GM21576 (cell line): ENCODE measurements around the gene CRYGC.
A peak's percentile ranks its signal among the peaks of the same experiment; 100 is the strongest.

Experiments used
- ATAC-seq: cut with Tn5 transposase; IDR thresholded peaks from one replicate; pipeline ENCODE4 v1.9.1; 2021; ENCODE audit warnings: mild to moderate bottlenecking, moderate library complexity; ENCODE audit not compliant: unreplicated experiment

CRYGC gene

GRCh38 chr2:208129744-208130711 lies at the start of gene CRYGC:
CRYGC (minus strand) TSS chr2:208129828; CDS start chr2:208129792, 36 bp downstream.
- ATAC-seq = no peak

DNA sequence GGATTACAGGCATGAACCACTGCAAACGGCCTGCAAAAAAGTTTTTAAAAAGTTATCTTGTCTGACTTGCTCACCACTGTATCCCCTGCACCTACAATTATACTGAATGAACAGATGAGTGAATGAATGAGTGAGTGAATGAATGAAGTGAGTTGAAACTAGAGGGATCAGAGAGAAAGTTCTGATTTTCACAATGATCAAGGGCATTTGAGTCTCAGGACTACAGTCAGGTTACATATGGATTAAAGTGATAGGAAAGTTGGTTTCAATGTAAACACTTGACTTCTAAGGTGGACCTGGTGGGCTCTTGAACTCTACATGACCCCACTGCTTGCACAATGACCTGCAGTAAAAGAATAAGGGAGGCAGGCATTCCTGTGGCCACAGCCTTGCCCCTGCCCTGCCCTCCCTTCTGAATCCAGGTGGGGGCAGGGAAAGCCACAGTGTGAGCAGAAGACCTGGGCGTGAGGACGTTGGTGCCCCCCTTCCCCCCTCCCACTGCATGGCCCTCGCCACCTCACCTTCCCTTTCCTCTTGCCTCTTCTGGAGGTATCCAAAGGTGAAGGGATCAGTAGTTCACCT lies 49.5 kb upstream of the CRYGC start:
- ATAC-seq = no peak

GRCh38 chr2:208175840-208176153 lies 46.2 kb upstream of the CRYGC start:
- ATAC-seq = no peak

- ATAC-seq = peak; percentile 98
Measured at GRCh38 chr2:208175069-208175839, 45.6 kb upstream of the CRYGC start.

- ATAC-seq = no peak
Measured at GRCh38 chr2:208174144-208174543, 44.5 kb upstream of the CRYGC start.

GRCh38 chr2:208172125-208172524 lies 42.5 kb upstream of the CRYGC start:
- ATAC-seq = no peak

DNA sequence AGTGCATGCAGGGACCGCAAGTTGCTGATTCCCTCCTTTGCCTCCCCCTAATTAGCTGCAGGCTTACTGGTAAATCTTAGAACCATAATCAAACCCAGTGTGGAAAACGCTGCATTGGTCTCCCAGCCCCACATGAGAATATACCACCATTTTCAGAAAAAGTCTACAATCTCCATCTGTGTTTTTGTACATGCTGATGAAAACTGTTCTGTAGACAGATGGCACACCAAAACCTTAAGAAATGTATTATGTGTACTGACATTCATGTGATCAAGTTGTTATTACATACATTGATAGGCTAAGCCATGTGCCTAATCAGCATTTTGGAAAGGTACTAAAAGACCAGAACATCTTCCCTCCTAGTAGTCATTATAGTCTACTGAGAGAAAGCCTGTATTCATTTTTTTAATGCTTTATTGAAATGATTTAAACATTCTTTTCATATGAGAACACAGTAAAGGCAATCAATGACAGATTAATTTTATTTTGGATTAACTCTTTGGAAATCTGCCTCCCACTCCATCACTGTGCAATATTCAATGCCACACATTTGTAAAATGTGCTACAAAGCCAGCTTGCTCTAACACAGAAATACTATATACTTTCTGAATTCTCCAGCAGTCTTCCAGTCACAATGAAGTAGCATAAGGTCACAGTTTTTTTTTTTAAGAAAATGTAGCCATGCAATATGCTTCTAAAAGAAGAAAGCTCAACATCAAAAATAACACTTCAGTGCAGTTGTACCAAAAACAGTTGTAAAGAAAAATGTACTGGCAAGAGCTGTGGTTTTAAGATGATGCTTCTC lies 35.5 kb upstream of the CRYGC start:
- ATAC-seq = no peak

DNA sequence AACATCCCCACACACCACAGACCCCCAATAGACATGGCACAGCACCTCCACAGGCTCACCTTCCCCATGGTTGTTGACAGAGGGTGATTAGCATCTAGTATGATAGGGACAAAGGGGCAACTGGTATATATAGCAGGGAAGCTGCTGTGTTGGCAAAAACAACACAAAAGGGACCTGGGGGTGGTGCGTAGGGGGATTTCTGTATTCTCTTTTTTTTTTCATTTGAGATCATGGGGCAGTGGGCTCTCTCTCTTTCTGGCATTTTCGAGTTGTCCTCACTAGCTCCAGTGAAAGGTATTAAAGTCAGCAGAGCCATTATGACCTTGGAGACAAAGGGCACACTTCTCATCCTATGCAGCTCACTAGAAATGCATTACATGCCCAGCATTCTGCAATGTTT lies 33.9 kb upstream of the CRYGC start, which contains the start of gene CRYGA:
TSS of gene CRYGA (minus strand) at position 101 of the 400 bp plus-strand sequence. CDS start at position 68, 33 bp downstream.
- ATAC-seq = no peak

GRCh38 chr2:208156439-208156838 lies 26.8 kb upstream of the CRYGC start:
- ATAC-seq = no peak

GRCh38 chr2:208153156-208153555 lies 23.5 kb upstream of the CRYGC start:
- no peak for ATAC-seq

DNA sequence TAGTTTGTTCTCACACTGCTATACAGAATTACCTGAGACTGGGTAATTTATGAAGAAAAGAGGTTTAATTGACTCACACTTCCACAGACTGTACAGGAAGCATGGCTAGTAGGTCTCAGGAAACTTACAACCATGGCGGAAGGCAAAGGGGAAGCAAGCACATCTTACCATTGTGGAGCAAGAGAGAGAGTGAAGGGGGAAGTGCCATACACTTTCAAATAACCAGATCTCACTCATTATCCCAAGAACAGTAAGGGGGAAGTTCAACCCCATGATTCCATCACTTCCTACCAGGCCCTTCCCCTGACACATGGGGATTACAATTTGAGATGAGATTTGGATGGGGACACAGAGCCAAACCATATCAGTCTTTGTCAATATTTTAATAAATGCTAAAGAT lies 21.3 kb upstream of the CRYGC start:
- ATAC-seq = no peak

DNA sequence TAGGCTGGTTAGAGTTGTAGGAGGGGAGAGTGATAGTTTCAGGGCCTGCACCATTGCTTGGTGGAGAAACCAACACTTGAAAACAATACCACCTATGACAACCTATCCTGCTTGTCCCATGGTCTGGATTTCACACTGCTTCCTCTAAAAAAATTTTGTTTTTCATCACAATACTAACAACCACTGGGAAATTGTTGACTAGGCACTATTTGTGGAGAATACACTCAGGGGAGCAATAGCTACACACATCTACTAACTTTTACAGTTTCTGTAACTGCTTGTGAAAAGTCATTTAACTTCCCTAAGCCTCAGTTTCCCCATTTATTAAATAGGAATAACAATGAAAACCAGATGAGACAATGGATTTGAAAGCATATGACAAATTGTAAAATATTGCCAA lies 20.5 kb upstream of the CRYGC start:
- no peak for ATAC-seq

GRCh38 chr2:208148803-208149202 lies 19.2 kb upstream of the CRYGC start:
- no peak for ATAC-seq

GRCh38 chr2:208147759-208148158 lies 18.1 kb upstream of the CRYGC start:
- ATAC-seq = no peak

- no peak for ATAC-seq
Measured at GRCh38 chr2:208147008-208147407, 17.4 kb upstream of the CRYGC start.

DNA sequence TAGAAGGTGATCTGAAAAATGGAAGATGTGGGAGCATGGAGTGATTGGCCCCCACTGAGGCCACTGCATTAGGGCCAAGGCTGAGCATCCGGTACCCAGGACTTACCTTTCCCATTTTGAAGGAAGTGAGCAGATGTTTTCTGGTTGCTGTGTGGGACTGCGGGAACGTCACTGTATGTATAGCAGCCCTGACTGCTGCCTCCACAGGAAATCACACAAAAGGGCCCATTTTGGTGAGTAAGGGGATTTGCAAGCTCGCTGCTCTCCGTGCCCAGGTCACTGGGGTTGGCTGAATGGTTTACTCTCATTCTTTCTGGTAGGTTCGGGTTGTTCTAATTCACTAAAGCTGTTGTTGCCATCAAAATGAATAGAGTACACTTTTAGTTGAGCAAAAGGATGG lies 16.4 kb upstream of the CRYGC start, which contains the start of gene CRYGB:
TSS of gene CRYGB (minus strand) at position 153 of the 400 bp plus-strand sequence. CDS start at position 115, 38 bp downstream.
- ATAC-seq = no peak

- no peak for ATAC-seq
Measured at GRCh38 chr2:208142925-208143799, 13.5 kb upstream of the CRYGC start.

GRCh38 chr2:208142240-208142924 lies 12.8 kb upstream of the CRYGC start:
- no peak for ATAC-seq

DNA sequence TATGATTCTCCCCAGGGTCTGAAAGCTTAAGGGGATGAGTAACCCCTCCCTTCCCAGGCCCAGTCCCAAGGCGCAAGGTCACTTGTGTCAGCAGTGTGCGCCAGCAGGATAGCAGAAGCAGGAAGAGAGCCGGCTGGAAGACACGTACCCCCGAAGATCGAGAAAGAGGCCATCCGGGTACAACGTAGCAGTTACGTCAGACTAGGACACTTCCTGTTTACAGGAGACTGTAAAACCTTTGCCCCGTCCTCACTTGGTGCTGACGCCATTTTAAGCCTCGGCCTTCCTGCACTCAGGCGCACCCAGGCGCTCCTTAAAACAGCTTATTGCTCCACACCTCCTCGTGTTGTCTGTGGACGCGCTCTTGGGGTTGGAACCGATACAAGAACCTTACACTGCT lies 9.8 kb upstream of the CRYGC start:
- ATAC-seq = no peak
